VCaP (cell line): ENCODE results near the gene IGSF9B.
A peak's percentile ranks its signal among the peaks of the same experiment; 100 is the strongest.

ENCODE experiments used
- H3K27ac ChIP-seq: fragments of 450-650 bp; 2 replicates; pipeline ENCODE4 v1.5.1; 2017
- TF ChIP-seq, protein P1 (sequence below): fragments of 450-650 bp; conservative IDR thresholded peaks from 2 replicates; pipeline ENCODE4 v1.5.1; 2017; ENCODE audit warnings: mild to moderate bottlenecking, moderate library complexity

Gene IGSF9B

GRCh38 chr11:133934599-133935550, 21.9 kb downstream of the IGSF9B start:
- no peak overlapping the region for H3K27ac ChIP-seq
- TF ChIP-seq, protein P1, sequence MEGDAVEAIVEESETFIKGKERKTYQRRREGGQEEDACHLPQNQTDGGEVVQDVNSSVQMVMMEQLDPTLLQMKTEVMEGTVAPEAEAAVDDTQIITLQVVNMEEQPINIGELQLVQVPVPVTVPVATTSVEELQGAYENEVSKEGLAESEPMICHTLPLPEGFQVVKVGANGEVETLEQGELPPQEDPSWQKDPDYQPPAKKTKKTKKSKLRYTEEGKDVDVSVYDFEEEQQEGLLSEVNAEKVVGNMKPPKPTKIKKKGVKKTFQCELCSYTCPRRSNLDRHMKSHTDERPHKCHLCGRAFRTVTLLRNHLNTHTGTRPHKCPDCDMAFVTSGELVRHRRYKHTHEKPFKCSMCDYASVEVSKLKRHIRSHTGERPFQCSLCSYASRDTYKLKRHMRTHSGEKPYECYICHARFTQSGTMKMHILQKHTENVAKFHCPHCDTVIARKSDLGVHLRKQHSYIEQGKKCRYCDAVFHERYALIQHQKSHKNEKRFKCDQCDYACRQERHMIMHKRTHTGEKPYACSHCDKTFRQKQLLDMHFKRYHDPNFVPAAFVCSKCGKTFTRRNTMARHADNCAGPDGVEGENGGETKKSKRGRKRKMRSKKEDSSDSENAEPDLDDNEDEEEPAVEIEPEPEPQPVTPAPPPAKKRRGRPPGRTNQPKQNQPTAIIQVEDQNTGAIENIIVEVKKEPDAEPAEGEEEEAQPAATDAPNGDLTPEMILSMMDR = no peak

- H3K27ac ChIP-seq = no peak overlapping the region
- TF ChIP-seq, protein P1 = no peak
Observed at GRCh38 chr11:133934096-133934495, 22.7 kb downstream of the IGSF9B start.

- peak overlapping the region; percentile 99; the same call in 1 of the 2 replicates for H3K27ac ChIP-seq
- TF ChIP-seq, protein P1 = no peak
Observed at GRCh38 chr11:133931449-133932060, 25.2 kb downstream of the IGSF9B start.

DNA sequence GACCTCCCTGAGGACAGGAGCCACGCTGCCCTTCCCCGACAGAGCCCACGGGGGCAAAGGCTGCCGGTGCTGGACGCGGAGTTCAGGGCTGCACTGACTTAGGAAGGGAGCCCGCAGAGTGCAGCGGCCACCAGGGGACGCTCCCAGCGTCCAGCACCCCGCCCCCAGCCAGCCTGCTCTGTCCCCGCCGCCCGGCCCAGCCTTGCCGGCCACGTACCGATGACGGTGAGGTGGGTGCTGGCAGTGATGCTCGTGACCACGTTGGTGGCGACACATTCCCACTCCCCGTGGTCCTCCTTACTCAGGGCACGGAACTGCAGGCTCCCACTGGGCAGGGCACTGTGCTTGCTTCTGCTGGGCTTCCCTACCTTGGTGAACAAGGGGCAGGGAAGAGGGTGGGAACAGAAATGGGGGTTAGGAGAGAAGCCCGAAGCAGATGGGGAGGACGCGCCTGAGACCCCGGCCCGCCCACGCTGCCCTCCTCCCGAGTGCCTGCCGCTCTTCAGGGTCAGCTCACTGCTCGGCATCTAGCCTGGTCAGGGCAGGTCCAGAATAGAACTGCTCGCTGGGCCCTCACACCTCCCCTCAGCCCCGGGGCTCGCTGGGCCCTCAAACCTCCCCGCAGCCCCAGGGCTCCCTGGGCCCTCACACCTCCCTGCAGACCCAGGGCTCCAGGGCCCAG, 25.9 kb downstream of the IGSF9B start:
- H3K27ac ChIP-seq = peak overlapping the region; percentile 99
- TF ChIP-seq, protein P1 = no peak

DNA sequence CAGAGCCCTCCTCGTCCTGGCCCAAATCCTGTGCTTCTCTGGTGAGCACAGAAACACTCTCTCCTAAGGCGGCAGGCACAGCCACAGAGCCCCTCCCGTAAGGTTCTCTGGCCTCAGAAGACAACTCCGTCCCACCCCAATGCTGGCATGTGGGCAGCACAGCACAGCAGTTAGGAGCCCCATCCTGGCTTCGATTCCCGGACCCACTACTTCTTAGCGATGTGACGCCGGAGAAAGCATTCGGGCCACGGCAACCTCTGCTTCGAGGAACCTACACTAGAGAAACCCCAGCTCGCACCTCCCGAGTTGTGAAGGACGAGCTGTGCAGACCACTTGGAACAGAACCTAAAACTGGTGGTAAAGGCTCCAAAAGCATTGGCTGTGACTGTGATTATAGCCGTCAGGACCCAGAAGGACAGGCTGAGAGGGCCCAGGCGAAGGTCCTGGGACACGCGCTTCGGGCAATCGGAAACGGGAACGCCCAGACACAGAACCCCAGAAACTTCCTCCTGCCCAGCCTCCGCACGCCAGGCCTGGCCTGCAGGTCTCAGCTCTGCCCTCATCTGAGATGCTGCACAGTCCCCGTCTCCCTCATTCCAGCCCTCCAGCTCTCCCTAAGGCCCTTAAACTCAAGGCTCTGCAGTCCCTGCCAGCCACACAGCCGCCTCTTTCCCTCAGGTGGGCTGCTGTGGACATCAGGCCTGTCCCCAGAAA, 26.6 kb downstream of the IGSF9B start:
- peak overlapping the region; percentile 99 for H3K27ac ChIP-seq
- TF ChIP-seq, protein P1 = no peak

- TF ChIP-seq, protein P1 = no peak
- H3K27ac ChIP-seq = peak overlapping the region; percentile 99
Observed at GRCh38 chr11:133929401-133930052, 27.2 kb downstream of the IGSF9B start.
